Ovary (tissue), 3 donors: Measurements from ENCODE around the gene SERPINB6.

Source experiments
- EP300 ChIP-seq: sonication (generic); formaldehyde crosslinking; IDR thresholded peaks from one replicate; pipeline ENCODE4 v1.6.1; 2017; ENCODE audit warnings: antibody characterized with exemption
- POLR2A ChIP-seq: fragments of 450-650 bp; IDR thresholded peaks from one replicate; pipeline ENCODE4 v1.6.1; 2017; ENCODE audit warnings: antibody characterized with exemption, mild to moderate bottlenecking, moderate library complexity
- TF ChIP-seq, protein P1 (sequence below), 3 donors: fragments of 450-650 bp in 2 of 3; fragments of 200-600 bp in 1 of 3; IDR thresholded peaks; one replicate each; pipeline versions ENCODE4 v1.5.1 to v1.8.0; 2016 to 2022; ENCODE audit warnings: antibody characterized with exemption in 3 of 3, mild to moderate bottlenecking in 1 of 3
- donor health status: DM: no; HTN: no; CAD: no.

DNA sequence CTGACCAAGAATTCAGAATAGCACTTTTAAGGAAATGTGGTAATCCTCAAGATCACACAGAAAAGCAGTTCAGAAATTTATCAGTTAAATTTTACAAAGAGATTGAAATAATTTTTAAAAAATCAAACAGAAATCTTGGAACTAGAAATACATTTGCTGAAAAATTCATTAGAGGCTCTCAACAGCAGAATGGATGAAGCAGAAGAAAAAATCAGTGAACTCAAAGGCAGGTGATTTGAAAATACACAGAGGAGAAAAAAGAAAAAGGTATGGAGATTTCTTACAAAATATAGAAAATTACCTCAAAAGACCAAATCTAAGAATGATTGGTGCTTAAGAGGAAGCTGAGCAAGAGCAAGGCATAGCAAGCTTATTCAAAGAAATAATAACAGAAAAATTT is 39.8 kb upstream of the SERPINB6 start:
- TF ChIP-seq, protein P1, sequence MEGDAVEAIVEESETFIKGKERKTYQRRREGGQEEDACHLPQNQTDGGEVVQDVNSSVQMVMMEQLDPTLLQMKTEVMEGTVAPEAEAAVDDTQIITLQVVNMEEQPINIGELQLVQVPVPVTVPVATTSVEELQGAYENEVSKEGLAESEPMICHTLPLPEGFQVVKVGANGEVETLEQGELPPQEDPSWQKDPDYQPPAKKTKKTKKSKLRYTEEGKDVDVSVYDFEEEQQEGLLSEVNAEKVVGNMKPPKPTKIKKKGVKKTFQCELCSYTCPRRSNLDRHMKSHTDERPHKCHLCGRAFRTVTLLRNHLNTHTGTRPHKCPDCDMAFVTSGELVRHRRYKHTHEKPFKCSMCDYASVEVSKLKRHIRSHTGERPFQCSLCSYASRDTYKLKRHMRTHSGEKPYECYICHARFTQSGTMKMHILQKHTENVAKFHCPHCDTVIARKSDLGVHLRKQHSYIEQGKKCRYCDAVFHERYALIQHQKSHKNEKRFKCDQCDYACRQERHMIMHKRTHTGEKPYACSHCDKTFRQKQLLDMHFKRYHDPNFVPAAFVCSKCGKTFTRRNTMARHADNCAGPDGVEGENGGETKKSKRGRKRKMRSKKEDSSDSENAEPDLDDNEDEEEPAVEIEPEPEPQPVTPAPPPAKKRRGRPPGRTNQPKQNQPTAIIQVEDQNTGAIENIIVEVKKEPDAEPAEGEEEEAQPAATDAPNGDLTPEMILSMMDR (IDR thresholded peaks at IDR 0.05): no peak
- no peak for TF ChIP-seq POLR2A
- no peak for TF ChIP-seq EP300
